ENCODE data around the gene CLK1. TPM values are rescaled to one million over a fixed set of nuclear protein-coding genes. Genes with fewer than 3 reads are reported as not detected.
A peak's percentile ranks its signal among the peaks of the same experiment; 100 is the strongest.

The CLK1 gene
- total RNA-seq, 2 donors from 2014 or later, result 161 to 178 TPM

DNA sequence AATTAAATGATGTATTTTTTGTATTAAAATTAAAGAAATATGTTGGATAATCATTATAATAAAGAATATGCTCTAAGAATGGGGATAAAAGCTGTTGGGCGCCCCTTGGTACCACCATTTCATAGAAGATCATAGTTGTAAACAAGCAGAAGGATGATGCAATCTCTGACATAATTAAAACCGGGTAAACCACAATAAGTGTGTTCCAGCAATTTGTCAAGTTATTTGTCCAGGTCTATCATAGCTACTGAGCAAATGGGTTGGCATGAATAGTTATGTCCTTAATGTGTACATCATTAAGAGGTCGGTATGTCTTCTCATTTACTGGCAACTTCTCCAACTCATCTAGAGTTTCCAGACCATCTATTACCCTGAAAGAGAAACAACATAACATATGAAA is 6.7 kb upstream of the CLK1 start:
- Mint-ChIP-seq H3K4me1 (ENCODE audit: low read depth) (peaks cover 14% of the 10 kb centered on the region), H3K27ac (peak overlapping the region; percentile 69), H3K9me3 (no peaks in the 10 kb centered on the region), H3K27me3 (ENCODE audit: low read depth) (no peaks in the 10 kb centered on the region), H3K36me3 (ENCODE audit: insufficient read depth in 2 of 2) (peaks cover 0 to 24% of the 10 kb centered on the region in 2 donors), H3K4me3 (peak overlapping the region in 1 of 2 donors; percentile 14)
- ATAC-seq (replicated peaks in 1 of 2), result peak in 1 of 2 donors; percentile 55
- no peak for DNase-seq

- no peaks in the 10 kb centered on the region for H3K9me3 Mint-ChIP-seq
- ATAC-seq (replicated peaks in 1 of 2) (no peak), DNase-seq (no peak)
- H3K4me3 Mint-ChIP-seq, result no peak overlapping the region
- no peak overlapping the region for H3K27ac Mint-ChIP-seq
- no peaks in the 10 kb centered on the region for H3K27me3 Mint-ChIP-seq (ENCODE audit: low read depth)
- peaks cover 24% of the 10 kb centered on the region for H3K4me1 Mint-ChIP-seq (ENCODE audit: low read depth)
- peaks cover under 1 to 10% of the 10 kb centered on the region in 2 donors for H3K36me3 Mint-ChIP-seq (ENCODE audit: insufficient read depth in 2 of 2)
These were observed 4.6 kb upstream of the CLK1 start for GRCh38 chr2:200869014-200869413.

DNA sequence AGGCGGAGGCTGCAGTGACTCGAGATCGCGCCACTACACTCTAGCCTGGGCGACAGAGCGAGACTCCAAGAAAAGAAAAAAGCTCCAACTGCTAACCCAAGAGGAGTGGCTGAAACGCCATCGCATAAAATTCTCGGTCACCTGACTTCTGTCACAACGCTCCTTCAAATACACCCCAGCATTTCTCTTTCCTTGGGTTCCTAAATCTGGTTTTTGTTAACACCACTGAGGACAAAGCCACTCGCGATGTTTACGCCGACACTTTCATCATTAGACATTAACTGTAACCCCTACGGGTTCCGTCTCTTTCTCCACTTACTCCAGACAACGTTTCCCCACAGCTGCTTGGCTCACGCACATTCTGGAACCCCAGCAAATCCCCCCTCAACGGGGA is 679 bp downstream of the CLK1 start:
- Mint-ChIP-seq H3K27me3 (ENCODE audit: low read depth) (no peaks in the 10 kb centered on the region), H3K27ac (peak overlapping the region; percentile 96), H3K36me3 (ENCODE audit: insufficient read depth in 2 of 2) (peaks cover 24 to 49% of the 10 kb centered on the region in 2 donors), H3K9me3 (no peaks in the 10 kb centered on the region), H3K4me1 (ENCODE audit: low read depth) (peaks cover 50% of the 10 kb centered on the region), H3K4me3 (peak overlapping the region; percentile 93)
- peak in 1 of 2 donors; percentile 31 for DNase-seq
- ATAC-seq (replicated peaks in 1 of 2), result no peak

- H3K4me3 Mint-ChIP-seq, result peak overlapping the region; percentile 93
- DNase-seq (peak; percentile 77 to 78), ATAC-seq (replicated peaks in 1 of 2) (peak; percentile 71)
- peaks cover 59% of the 10 kb centered on the region for H3K4me1 Mint-ChIP-seq (ENCODE audit: low read depth)
- no peaks in the 10 kb centered on the region for H3K27me3 Mint-ChIP-seq (ENCODE audit: low read depth)
- peak overlapping the region; percentile 96 for H3K27ac Mint-ChIP-seq
- H3K36me3 Mint-ChIP-seq (ENCODE audit: insufficient read depth in 2 of 2), result peaks cover 32 to 61% of the 10 kb centered on the region in 2 donors
- no peaks in the 10 kb centered on the region for H3K9me3 Mint-ChIP-seq
These were observed 1.9 kb downstream of the CLK1 start for GRCh38 chr2:200862532-200863000.

GRCh38 chr2:200861617-200862155 is 2.8 kb downstream of the CLK1 start:
- peak overlapping the region; percentile 96 for H3K27ac Mint-ChIP-seq
- no peaks in the 10 kb centered on the region for H3K9me3 Mint-ChIP-seq
- peak overlapping the region; percentile 93 for H3K4me3 Mint-ChIP-seq
- DNase-seq (no peak), ATAC-seq (replicated peaks in 1 of 2) (no peak)
- H3K27me3 Mint-ChIP-seq (ENCODE audit: low read depth), result no peaks in the 10 kb centered on the region
- peaks cover 33 to 68% of the 10 kb centered on the region in 2 donors for H3K36me3 Mint-ChIP-seq (ENCODE audit: insufficient read depth in 2 of 2)
- H3K4me1 Mint-ChIP-seq (ENCODE audit: low read depth), result peaks cover 63% of the 10 kb centered on the region

GRCh38 chr2:200860092-200860795 is 4.2 kb downstream of the CLK1 start:
- Mint-ChIP-seq H3K27me3 (ENCODE audit: low read depth) (no peaks in the 10 kb centered on the region), H3K27ac (peak overlapping the region; percentile 91), H3K9me3 (no peaks in the 10 kb centered on the region), H3K4me3 (peak overlapping the region; percentile 84 to 93), H3K36me3 (ENCODE audit: insufficient read depth in 2 of 2) (peaks cover 33 to 77% of the 10 kb centered on the region in 2 donors), H3K4me1 (ENCODE audit: low read depth) (peaks cover 65% of the 10 kb centered on the region)
- DNase-seq (peak in 1 of 2 donors; percentile 16), ATAC-seq (replicated peaks in 1 of 2) (no peak)

- peak overlapping the region in 1 of 2 donors; percentile 31 for H3K4me3 Mint-ChIP-seq
- peaks cover 24 to 83% of the 10 kb centered on the region in 2 donors for H3K36me3 Mint-ChIP-seq (ENCODE audit: insufficient read depth in 2 of 2)
- ATAC-seq (replicated peaks in 1 of 2) (peak; percentile 28 to 40), DNase-seq (peak in 1 of 2 donors; percentile 23)
- H3K27ac Mint-ChIP-seq, result peak overlapping the region; percentile 91
- no peaks in the 10 kb centered on the region for H3K27me3 Mint-ChIP-seq (ENCODE audit: low read depth)
- peaks cover 50% of the 10 kb centered on the region for H3K4me1 Mint-ChIP-seq (ENCODE audit: low read depth)
- no peaks in the 10 kb centered on the region for H3K9me3 Mint-ChIP-seq
These were observed 7.7 kb downstream of the CLK1 start for GRCh38 chr2:200856806-200857205.

DNA sequence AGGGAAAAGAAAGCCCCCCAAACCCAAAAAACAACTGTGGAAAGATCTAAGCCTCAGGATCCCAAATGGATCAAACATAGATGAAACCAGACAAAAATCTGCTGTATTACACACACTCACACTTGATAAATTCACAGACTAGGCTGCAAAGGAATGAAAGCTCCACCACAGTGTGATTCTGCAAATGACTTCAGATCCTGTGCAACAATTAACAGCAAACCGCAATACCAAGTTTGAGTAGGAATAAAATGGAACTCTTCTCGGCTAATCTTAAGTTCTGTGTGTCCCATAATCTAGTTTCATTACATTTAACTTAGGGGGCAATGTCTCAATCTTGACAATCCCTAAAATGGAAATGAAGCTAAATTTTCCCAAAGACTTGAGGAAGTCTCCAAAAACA is 11.9 kb downstream of the CLK1 start:
- Mint-ChIP-seq H3K27me3 (ENCODE audit: low read depth) (no peaks in the 10 kb centered on the region), H3K36me3 (ENCODE audit: insufficient read depth in 2 of 2) (peaks cover 5 to 62% of the 10 kb centered on the region in 2 donors), H3K27ac (peak overlapping the region; percentile 62), H3K4me3 (no peak overlapping the region), H3K4me1 (ENCODE audit: low read depth) (peaks cover 12% of the 10 kb centered on the region), H3K9me3 (no peaks in the 10 kb centered on the region)
- ATAC-seq (replicated peaks in 1 of 2) (no peak), DNase-seq (no peak)

GRCh38 chr2:200851398-200852248 is 12.8 kb downstream of the CLK1 start:
- Mint-ChIP-seq H3K27ac (no peak overlapping the region), H3K36me3 (ENCODE audit: insufficient read depth in 2 of 2) (peaks cover 3 to 52% of the 10 kb centered on the region in 2 donors), H3K4me3 (no peak overlapping the region), H3K4me1 (ENCODE audit: low read depth) (peaks cover 3% of the 10 kb centered on the region), H3K9me3 (no peaks in the 10 kb centered on the region), H3K27me3 (ENCODE audit: low read depth) (no peaks in the 10 kb centered on the region)
- no peak for DNase-seq
- no peak for ATAC-seq (replicated peaks in 1 of 2)

DNA sequence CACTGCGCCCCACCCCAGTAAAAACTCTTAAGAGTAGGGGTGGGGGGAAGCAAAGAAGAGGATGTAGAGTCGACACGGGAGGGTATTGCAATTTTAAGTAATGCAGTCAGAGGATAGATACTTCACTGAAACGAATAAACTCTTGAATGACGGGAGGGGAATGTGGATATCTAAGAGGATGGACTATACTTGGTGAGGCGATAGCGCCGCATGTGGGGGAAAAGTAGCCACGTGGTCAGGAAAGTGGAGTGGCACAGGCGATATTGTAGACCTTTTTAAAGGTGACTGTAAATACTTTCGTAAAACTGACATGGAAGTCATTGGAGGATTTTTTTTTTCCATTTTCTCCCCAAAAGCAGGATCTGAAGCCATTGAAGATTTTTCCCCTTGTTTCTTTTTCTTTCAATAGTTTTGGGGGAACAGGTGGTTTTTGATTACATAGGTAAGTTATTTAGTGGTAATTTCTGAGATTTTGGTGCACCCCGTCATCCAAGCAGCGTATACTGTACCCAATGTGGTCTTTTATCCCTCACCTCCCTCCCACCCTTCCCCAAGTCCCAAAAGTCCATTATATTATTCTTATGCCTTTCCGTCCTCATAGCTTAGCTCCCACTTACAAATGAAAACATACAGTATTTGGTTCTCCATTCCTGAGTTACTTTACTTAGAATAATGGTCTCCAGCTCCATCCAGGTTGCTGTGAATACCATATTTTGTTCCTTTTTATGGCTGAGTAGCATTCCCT is 13.8 kb downstream of the CLK1 start:
- no peaks in the 10 kb centered on the region for H3K9me3 Mint-ChIP-seq
- peaks cover 3 to 47% of the 10 kb centered on the region in 2 donors for H3K36me3 Mint-ChIP-seq (ENCODE audit: insufficient read depth in 2 of 2)
- ATAC-seq (replicated peaks in 1 of 2) (no peak), DNase-seq (no peak)
- no peaks in the 10 kb centered on the region for H3K4me1 Mint-ChIP-seq (ENCODE audit: low read depth)
- H3K27ac Mint-ChIP-seq, result no peak overlapping the region
- no peaks in the 10 kb centered on the region for H3K27me3 Mint-ChIP-seq (ENCODE audit: low read depth)
- H3K4me3 Mint-ChIP-seq, result no peak overlapping the region

DNA sequence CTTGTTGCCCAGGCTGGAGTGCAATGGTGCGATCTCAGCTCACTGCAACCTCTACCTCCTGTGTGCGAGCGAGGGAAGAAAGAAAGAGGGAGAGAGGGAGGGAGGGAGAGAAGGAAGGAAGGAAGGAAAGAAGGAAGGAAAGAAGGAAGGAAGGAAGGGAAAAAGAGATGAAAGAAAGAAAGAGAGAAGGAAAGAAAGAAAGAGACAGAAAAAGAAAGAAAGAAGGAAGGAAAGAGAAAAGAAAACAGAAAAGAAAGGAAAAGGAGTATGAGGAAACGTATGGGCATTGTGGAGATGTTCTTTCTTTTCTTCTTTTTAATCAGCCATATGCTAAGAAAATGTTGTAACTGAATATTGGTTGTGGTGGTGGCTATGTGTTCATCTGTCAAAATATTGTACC is 16.5 kb downstream of the CLK1 start:
- no peaks in the 10 kb centered on the region for H3K4me1 Mint-ChIP-seq (ENCODE audit: low read depth)
- peaks cover 0 to 22% of the 10 kb centered on the region in 2 donors for H3K36me3 Mint-ChIP-seq (ENCODE audit: insufficient read depth in 2 of 2)
- no peak overlapping the region for H3K4me3 Mint-ChIP-seq
- DNase-seq, result no peak
- no peak for ATAC-seq (replicated peaks in 1 of 2)
- no peaks in the 10 kb centered on the region for H3K27me3 Mint-ChIP-seq (ENCODE audit: low read depth)
- peak overlapping the region; percentile 69 for H3K27ac Mint-ChIP-seq
- no peaks in the 10 kb centered on the region for H3K9me3 Mint-ChIP-seq

- ATAC-seq (replicated peaks in 1 of 2), result peak in 1 of 2 donors; percentile 4
These were observed 17.2 kb downstream of the CLK1 start for GRCh38 chr2:200847269-200847668.

More at GRCh38 chr2:200847269-200847668, 17.2 kb downstream of the CLK1 start:
- H3K4me3 Mint-ChIP-seq, result no peak overlapping the region
- no peak for DNase-seq
- H3K27ac Mint-ChIP-seq, result peak overlapping the region; percentile 59
- H3K36me3 Mint-ChIP-seq (ENCODE audit: insufficient read depth in 2 of 2), result peaks cover 0 to 16% of the 10 kb centered on the region in 2 donors
- no peaks in the 10 kb centered on the region for H3K27me3 Mint-ChIP-seq (ENCODE audit: low read depth)
- no peaks in the 10 kb centered on the region for H3K9me3 Mint-ChIP-seq
- H3K4me1 Mint-ChIP-seq (ENCODE audit: low read depth), result no peaks in the 10 kb centered on the region
